HCT116 (cell line): ENCODE measurements around the gene POLR3C. TPM values are rescaled to one million over a fixed set of nuclear protein-coding genes. Genes with fewer than 3 reads are reported as not detected.

Source experiments
- ATAC-seq: fragments of 200-7000 bp; cut with Tn5 transposase; 2 replicates; pipeline ENCODE4 v1.9.1; 2020; ENCODE audit warnings: mild to moderate bottlenecking, moderate library complexity
- BruUV-seq: library from RNA; stranded (reverse); fragments of 400-500 nt; replicated peaks from 2 replicates; lab custom pipeline; 2021; lab: Mats Ljungman, UMichigan
- CTCF ChIA-PET: fragments of 300-600 bp; sonication (Branson Sonifier 250); formaldehyde crosslinking; loops from one replicate; lab custom pipeline; 2021; ENCODE audit warnings: antibody characterized with exemption; lab: Charles Lee
- POLR2A ChIA-PET: fragments of 300-600, 350-600 bp; sonication (Branson Sonifier 250); formaldehyde crosslinking; loops from one replicate; lab custom pipeline; 2021; ENCODE audit warnings: antibody characterized with exemption; lab: Charles Lee
- RAD21 ChIA-PET, 2 experiments: fragments of 300-600 bp; sonication (Branson Sonifier 250); formaldehyde crosslinking; loops; one replicate each; lab custom pipeline; 2023; ENCODE audit warnings: low total read pairs in 2 of 2; ENCODE audit not compliant: uncharacterized antibody in 2 of 2, unreplicated experiment in 2 of 2, low non-redundant PET in 1 of 2; lab: Charles Lee
- DNase-seq: peaks from one replicate; pipeline ENCODE4 v3.0.0-alpha.2; 2010; ENCODE audit warnings: low read depth, low spot score
- H2AFZ ChIP-seq: fragments of 200-600 bp; shearing (Covaris generic), sonication (generic); 2 replicates; pipeline ENCODE4 v1.6.1; 2017; ENCODE audit warnings: low read depth, mixed run types, mixed read lengths, antibody characterized with exemption, low read length; ENCODE audit not compliant: poor library complexity, severe bottlenecking
- H3K27ac ChIP-seq: 2 replicates; pipeline ENCODE4 v1.5.1; 2012; ENCODE audit warnings: low read depth, low read length
- H3K27me3 ChIP-seq: fragments of 200-600 bp; sonication (generic); 2 replicates; pipeline ENCODE4 v1.6.1; 2016; ENCODE audit warnings: mixed run types, low read length, mixed read lengths; ENCODE audit not compliant: insufficient read depth
- H3K36me3 ChIP-seq, 2 experiments: fragments of 200-500 bp in 1 of 2; fragments of 200-600 bp in 1 of 2; sonication (Bioruptor generic) in 1 of 2; sonication (generic) in 1 of 2; 2 replicates each; pipeline versions ENCODE4 v1.5.1 to v1.6.1; 2014 to 2016; ENCODE audit warnings: low read length in 2 of 2, inconsistent platforms in 1 of 2, mixed read lengths in 1 of 2, mixed run types in 1 of 2; ENCODE audit not compliant: insufficient read depth in 2 of 2, control insufficient read depth in 1 of 2
- H3K4me1 ChIP-seq, 2 experiments: fragments of 200-600 bp in 1 of 2; sonication (generic) in 1 of 2; 2 replicates each; pipeline versions ENCODE4 v1.5.1 to v1.6.1; 2012 to 2017; ENCODE audit warnings: low read length in 2 of 2, inconsistent platforms in 1 of 2, mild to moderate bottlenecking in 1 of 2, mixed read lengths in 1 of 2, mixed run types in 1 of 2, moderate library complexity in 1 of 2; ENCODE audit not compliant: insufficient read depth in 2 of 2, control insufficient read depth in 1 of 2
- H3K4me2 ChIP-seq: fragments of 200-600 bp; sonication (generic); 2 replicates; pipeline ENCODE4 v1.6.1; 2017; ENCODE audit warnings: mixed run types, low read length, mixed read lengths
- H3K4me3 ChIP-seq, 2 experiments: fragments of 200-600 bp in 1 of 2; sonication (generic) in 1 of 2; replicated peaks in 1 of 2; 2 replicates each; pipeline ENCODE4 v1.5.1; 2011 to 2016; ENCODE audit warnings: low read length in 2 of 2, control low read depth in 1 of 2, low read depth in 1 of 2, mild to moderate bottlenecking in 1 of 2, mixed read lengths in 1 of 2, mixed run types in 1 of 2
- H3K79me2 ChIP-seq: fragments of 200-600 bp; sonication (generic); 2 replicates; pipeline ENCODE4 v1.6.1; 2017; ENCODE audit warnings: mild to moderate bottlenecking, mixed run types, low read length, moderate library complexity, mixed read lengths; ENCODE audit not compliant: insufficient read depth
- H3K9ac ChIP-seq: fragments of 200-600 bp; sonication (generic); 2 replicates; pipeline ENCODE4 v1.6.1; 2016; ENCODE audit warnings: low read length, mixed read lengths
- H3K9me2 ChIP-seq: fragments of 200-600 bp; sonication (generic), shearing (Covaris generic); 2 replicates; pipeline ENCODE4 v1.6.1; 2017; ENCODE audit warnings: mixed run types, mild to moderate bottlenecking, moderate library complexity; ENCODE audit not compliant: insufficient read depth
- H3K9me3 ChIP-seq, 2 experiments: fragments of 200-500 bp in 1 of 2; fragments of 200-600 bp in 1 of 2; sonication (Bioruptor generic) in 1 of 2; sonication (generic) in 1 of 2; 2 replicates each; pipeline ENCODE4 v1.6.1; 2014 to 2017; ENCODE audit warnings: low read length in 2 of 2, mixed read lengths in 2 of 2, inconsistent platforms in 1 of 2, low read depth in 1 of 2, mild to moderate bottlenecking in 1 of 2, mixed run types in 1 of 2, moderate library complexity in 1 of 2; ENCODE audit not compliant: control insufficient read depth in 1 of 2, insufficient read depth in 1 of 2
- H4K20me1 ChIP-seq: fragments of 200-600 bp; sonication (generic), shearing (Covaris generic); 2 replicates; pipeline ENCODE4 v1.6.1; 2017; ENCODE audit warnings: mixed run types, mild to moderate bottlenecking, moderate library complexity; ENCODE audit not compliant: insufficient read depth
- EGR1 ChIP-seq: IDR thresholded peaks from 2 replicates; pipeline ENCODE4 v1.6.1; 2012; ENCODE audit warnings: low read depth
- ELF1 ChIP-seq: IDR thresholded peaks from 2 replicates; pipeline ENCODE4 v1.6.1; 2012; ENCODE audit warnings: low read depth, borderline replicate concordance
- EZH2 ChIP-seq: fragments of 200-600 bp; sonication (generic); IDR thresholded peaks from 2 replicates; pipeline ENCODE4 v1.6.1; 2017; ENCODE audit warnings: antibody characterized with exemption, mixed run types
- FOSL1 ChIP-seq: IDR thresholded peaks from 2 replicates; pipeline ENCODE4 v1.6.1; 2012; ENCODE audit warnings: low read depth
- JUND ChIP-seq: IDR thresholded peaks from 2 replicates; pipeline ENCODE4 v1.6.1; 2012
- SIN3A ChIP-seq: IDR thresholded peaks from 2 replicates; pipeline ENCODE4 v1.6.1; 2012; ENCODE audit warnings: low read depth
- TCF7L2 ChIP-seq: IDR thresholded peaks from 2 replicates; pipeline ENCODE4 v1.7.0; 2011; ENCODE audit warnings: borderline replicate concordance, inconsistent platforms; ENCODE audit not compliant: insufficient read depth, insufficient read length; ENCODE audit errors: extremely low read depth
- ZFX ChIP-seq: fragments of 450-650 bp; IDR thresholded peaks from 2 replicates; pipeline ENCODE4 v1.6.1; 2017
- intact Hi-C: fragments of 100-400 bp; cut with micrococcal nuclease; formaldehyde crosslinking; loops from 2 replicates; pipeline ENCODE4 v1.10.0; 2022
- total RNA-seq: library from RNA; stranded (reverse); gene quantifications from one replicate; pipeline ENCODE4 v1.2.1, GENCODE V29; 2021; ENCODE audit not compliant: unreplicated experiment
- TF ChIP-seq, protein P1 (sequence below), 3 experiments: fragments of 200-600 bp in 1 of 3; sonication (generic) in 1 of 3; IDR thresholded peaks in 2 of 3; conservative IDR thresholded peaks in 1 of 3; 2 replicates each; pipeline ENCODE4 v1.5.1; 2012 to 2017; ENCODE audit warnings: low read depth in 2 of 3, low read length in 2 of 3, antibody characterized with exemption in 1 of 3, borderline replicate concordance in 1 of 3, control low read depth in 1 of 3, mild to moderate bottlenecking in 1 of 3, mixed read lengths in 1 of 3, mixed run types in 1 of 3, moderate library complexity in 1 of 3; ENCODE audit not compliant: insufficient read depth in 1 of 3
- TF ChIP-seq, protein P2 (sequence below): IDR thresholded peaks from 2 replicates; pipeline ENCODE4 v1.6.1; 2011; ENCODE audit warnings: mild to moderate bottlenecking, low read length, moderate library complexity; ENCODE audit not compliant: insufficient replicate concordance; ENCODE audit errors: extremely low read depth

POLR3C gene
- total RNA-seq, 1 experiment from 2014 or later: 25.4 TPM

DNA sequence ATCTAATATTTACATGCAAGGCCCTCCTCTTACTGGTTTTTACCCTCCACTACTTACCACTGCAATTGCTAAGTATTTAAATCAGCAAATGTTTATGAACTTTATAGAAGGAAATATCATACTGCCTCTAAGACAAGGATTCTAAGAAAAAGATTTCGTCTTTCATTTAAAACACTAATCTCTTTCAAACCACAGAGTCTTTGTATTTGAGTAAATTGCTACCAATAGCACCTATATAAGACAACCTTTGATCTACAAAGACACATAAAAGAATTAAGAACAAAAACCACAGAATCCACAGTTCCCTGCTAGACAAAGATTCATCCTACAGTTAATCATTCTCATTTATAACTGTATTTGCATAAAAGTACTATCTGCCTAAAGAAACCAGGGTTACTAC is 37.7 kb upstream of the POLR3C start:
- Histone ChIP-seq H2AFZ (no peak overlapping the region), H3K9me3 (no peaks in the 10 kb centered on the region), H3K9ac (no peak overlapping the region), H3K36me3 (no peaks in the 10 kb centered on the region), H3K4me3 (no peak overlapping the region), H3K4me2 (no peak overlapping the region), H3K9me2 (no peaks in the 10 kb centered on the region), H3K27ac (no peak overlapping the region), H3K79me2 (no peaks in the 10 kb centered on the region), H4K20me1 (no peaks in the 10 kb centered on the region), H3K4me1 (peaks cover 23 to 32% of the 10 kb centered on the region in 2 experiments), H3K27me3 (no peaks in the 10 kb centered on the region)
- no TSS peak for BruUV-seq
- intact Hi-C loops: no loop called here
- no peak for ATAC-seq
- no peak for DNase-seq
- ChIA-PET RAD21 (no interaction called here), CTCF (no interaction called here), POLR2A (interaction anchor here (0.7 kb wide), 1 partner anchor 16 kb away, joined by 4 read pairs; no protein-coding TSS in a partner anchor)
- no peak for TF ChIP-seq SIN3A
- TF ChIP-seq JUND: no peak
- no peak for TF ChIP-seq FOSL1
- TF ChIP-seq EGR1: no peak
- TF ChIP-seq, protein P1, sequence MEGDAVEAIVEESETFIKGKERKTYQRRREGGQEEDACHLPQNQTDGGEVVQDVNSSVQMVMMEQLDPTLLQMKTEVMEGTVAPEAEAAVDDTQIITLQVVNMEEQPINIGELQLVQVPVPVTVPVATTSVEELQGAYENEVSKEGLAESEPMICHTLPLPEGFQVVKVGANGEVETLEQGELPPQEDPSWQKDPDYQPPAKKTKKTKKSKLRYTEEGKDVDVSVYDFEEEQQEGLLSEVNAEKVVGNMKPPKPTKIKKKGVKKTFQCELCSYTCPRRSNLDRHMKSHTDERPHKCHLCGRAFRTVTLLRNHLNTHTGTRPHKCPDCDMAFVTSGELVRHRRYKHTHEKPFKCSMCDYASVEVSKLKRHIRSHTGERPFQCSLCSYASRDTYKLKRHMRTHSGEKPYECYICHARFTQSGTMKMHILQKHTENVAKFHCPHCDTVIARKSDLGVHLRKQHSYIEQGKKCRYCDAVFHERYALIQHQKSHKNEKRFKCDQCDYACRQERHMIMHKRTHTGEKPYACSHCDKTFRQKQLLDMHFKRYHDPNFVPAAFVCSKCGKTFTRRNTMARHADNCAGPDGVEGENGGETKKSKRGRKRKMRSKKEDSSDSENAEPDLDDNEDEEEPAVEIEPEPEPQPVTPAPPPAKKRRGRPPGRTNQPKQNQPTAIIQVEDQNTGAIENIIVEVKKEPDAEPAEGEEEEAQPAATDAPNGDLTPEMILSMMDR (IDR thresholded peaks at IDR 0.05 in 2 of 3, conservative IDR thresholded peaks at IDR 0.05 in 1 of 3; ENCODE audit: borderline replicate concordance in 1 of 3, insufficient read depth in 1 of 3, low read depth in 2 of 3, low read length in 2 of 3): no peak
- TF ChIP-seq ELF1: no peak
- TF ChIP-seq, protein P2, sequence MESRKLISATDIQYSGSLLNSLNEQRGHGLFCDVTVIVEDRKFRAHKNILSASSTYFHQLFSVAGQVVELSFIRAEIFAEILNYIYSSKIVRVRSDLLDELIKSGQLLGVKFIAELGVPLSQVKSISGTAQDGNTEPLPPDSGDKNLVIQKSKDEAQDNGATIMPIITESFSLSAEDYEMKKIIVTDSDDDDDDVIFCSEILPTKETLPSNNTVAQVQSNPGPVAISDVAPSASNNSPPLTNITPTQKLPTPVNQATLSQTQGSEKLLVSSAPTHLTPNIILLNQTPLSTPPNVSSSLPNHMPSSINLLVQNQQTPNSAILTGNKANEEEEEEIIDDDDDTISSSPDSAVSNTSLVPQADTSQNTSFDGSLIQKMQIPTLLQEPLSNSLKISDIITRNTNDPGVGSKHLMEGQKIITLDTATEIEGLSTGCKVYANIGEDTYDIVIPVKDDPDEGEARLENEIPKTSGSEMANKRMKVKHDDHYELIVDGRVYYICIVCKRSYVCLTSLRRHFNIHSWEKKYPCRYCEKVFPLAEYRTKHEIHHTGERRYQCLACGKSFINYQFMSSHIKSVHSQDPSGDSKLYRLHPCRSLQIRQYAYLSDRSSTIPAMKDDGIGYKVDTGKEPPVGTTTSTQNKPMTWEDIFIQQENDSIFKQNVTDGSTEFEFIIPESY: no peak
- TF ChIP-seq ZFX: no peak
- no peak for TF ChIP-seq TCF7L2
- TF ChIP-seq EZH2: no peak
